Testis (tissue), 3 donors: ENCODE results near the gene ARID1B. TPM values are rescaled to one million over a fixed set of nuclear protein-coding genes. Genes with fewer than 3 reads are reported as not detected.

Experiments used
- DNase-seq: peaks from one replicate; pipeline ENCODE4 v3.0.0-alpha.2; 2019
- H3K27ac ChIP-seq, 2 donors: fragments of 200-600 bp; sonication (generic); one replicate each; pipeline ENCODE4 v1.5.1; 2019
- H3K27me3 ChIP-seq: fragments of 200-600 bp; sonication (generic); one replicate; pipeline ENCODE4 v1.5.1; 2019
- H3K36me3 ChIP-seq: fragments of 200-600 bp; sonication (generic); one replicate; pipeline ENCODE4 v1.5.1; 2017; ENCODE audit warnings: low read depth; ENCODE audit errors: missing control alignments
- H3K4me1 ChIP-seq: fragments of 200-600 bp; sonication (generic); one replicate; pipeline ENCODE4 v1.5.1; 2019
- H3K4me3 ChIP-seq, 2 donors: fragments of 200-600 bp; sonication (generic); one replicate each; pipeline ENCODE4 v1.5.1; 2017 to 2019
- H3K9me3 ChIP-seq: fragments of 200-600 bp; sonication (generic); one replicate; pipeline ENCODE4 v1.5.1; 2017
- POLR2A ChIP-seq: fragments of 450-650 bp; IDR thresholded peaks from one replicate; pipeline ENCODE4 v1.6.1; 2017; ENCODE audit warnings: antibody characterized with exemption, mild to moderate bottlenecking, moderate library complexity
- WGBS, 2 donors: methylation state at CpG; one replicate each; pipeline ENCODE4 v1.1.5; 2018; 5-methylcytosine and 5-hydroxymethylcytosine counted together
- intact Hi-C: fragments of 100-400 bp; cut with DNase I; formaldehyde crosslinking; loops from one replicate; pipeline ENCODE4 v1.15.1; 2023; ENCODE audit warnings: low total_unique reads
- polyA plus RNA-seq: library from polyadenylated mRNA; stranded (reverse); fragments of 350-450 nt; fragmentation: Illumina TruSeq; extraction: RNeasy Lipid Tissue Mini Kit (QIAGEN cat#74804); gene quantifications from one replicate; pipeline ENCODE4 v1.2.3, GENCODE V29; 2014; ENCODE audit warnings: low read depth, low replicate concordance; ENCODE audit not compliant: insufficient read depth
- total RNA-seq, 2 donors: library from RNA; depleted of rRNA; stranded (reverse); fragments of >200 nt; gene quantifications; one replicate each; pipeline ENCODE4 v1.2.3, GENCODE V29; 2016
- TF ChIP-seq, protein P1 (sequence below), 3 experiments: fragments of 450-650 bp in 2 of 3; fragments of 200-600 bp in 1 of 3; sonication (generic) in 1 of 3; IDR thresholded peaks; one replicate each; pipeline ENCODE4 v1.5.1; 2016 to 2019; ENCODE audit warnings: antibody characterized with exemption in 3 of 3, mild to moderate bottlenecking in 2 of 3, moderate library complexity in 1 of 3

ARID1B gene
- total and polyA plus RNA-seq, 3 donors from 2014 or later = 26.2 to 126 (median 103) TPM

DNA sequence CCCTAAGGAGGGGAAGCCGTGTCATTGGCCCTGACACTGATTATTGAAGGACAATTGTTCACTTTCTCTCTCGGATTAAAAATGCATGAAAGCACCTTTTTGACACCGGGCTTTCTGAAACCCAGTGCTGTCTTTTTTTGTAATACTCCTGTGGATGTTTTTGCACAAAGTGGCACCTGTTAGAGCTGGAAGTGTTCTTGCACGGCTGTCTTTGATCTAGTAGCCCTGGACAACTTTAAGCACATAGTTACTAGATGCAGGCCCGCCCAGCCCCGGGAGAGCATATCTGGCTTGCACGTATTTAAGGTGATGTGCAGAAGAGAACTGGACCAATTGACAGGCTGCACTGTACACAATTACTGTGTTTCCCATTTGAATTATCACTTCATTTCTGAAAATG, 72.6 kb downstream of the ARID1B start:
- 70 to 71% methylated on average over 7 of the region's 7 CpGs for WGBS, 2 donors
- intact Hi-C loops = no loop called here
- no peak for DNase-seq
- no peak overlapping the region for H3K27ac ChIP-seq
- no peaks in the 10 kb centered on the region for H3K36me3 ChIP-seq
- TF ChIP-seq, protein P1, sequence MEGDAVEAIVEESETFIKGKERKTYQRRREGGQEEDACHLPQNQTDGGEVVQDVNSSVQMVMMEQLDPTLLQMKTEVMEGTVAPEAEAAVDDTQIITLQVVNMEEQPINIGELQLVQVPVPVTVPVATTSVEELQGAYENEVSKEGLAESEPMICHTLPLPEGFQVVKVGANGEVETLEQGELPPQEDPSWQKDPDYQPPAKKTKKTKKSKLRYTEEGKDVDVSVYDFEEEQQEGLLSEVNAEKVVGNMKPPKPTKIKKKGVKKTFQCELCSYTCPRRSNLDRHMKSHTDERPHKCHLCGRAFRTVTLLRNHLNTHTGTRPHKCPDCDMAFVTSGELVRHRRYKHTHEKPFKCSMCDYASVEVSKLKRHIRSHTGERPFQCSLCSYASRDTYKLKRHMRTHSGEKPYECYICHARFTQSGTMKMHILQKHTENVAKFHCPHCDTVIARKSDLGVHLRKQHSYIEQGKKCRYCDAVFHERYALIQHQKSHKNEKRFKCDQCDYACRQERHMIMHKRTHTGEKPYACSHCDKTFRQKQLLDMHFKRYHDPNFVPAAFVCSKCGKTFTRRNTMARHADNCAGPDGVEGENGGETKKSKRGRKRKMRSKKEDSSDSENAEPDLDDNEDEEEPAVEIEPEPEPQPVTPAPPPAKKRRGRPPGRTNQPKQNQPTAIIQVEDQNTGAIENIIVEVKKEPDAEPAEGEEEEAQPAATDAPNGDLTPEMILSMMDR (IDR thresholded peaks at IDR 0.05) = no peak
- TF ChIP-seq POLR2A = no peak
- H3K27me3 ChIP-seq = no peaks in the 10 kb centered on the region
- no peak overlapping the region for H3K4me3 ChIP-seq
- peaks cover 17% of the 10 kb centered on the region for H3K4me1 ChIP-seq
- H3K9me3 ChIP-seq = no peaks in the 10 kb centered on the region

DNA sequence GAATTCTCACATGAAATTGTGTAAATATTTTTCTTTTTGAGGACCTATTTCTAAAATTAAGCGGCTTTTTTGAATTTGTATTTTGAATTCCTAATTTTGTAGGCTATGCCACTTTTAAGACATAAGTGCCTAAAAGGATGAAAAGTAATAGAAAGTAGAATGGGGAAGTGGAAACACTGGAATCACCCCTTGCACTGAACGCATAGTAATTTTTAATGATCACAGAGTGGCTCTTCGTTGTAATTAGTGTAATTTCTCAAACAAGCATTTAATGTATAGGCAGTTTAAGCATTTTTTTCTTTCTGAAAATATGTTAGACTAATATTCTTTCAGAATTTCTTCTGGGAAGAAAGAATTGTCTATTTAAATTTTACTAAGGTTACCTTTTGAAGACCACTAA, 73.2 kb downstream of the ARID1B start:
- no peaks in the 10 kb centered on the region for H3K36me3 ChIP-seq
- DNase-seq = no peak
- no peaks in the 10 kb centered on the region for H3K9me3 ChIP-seq
- H3K4me3 ChIP-seq = no peak overlapping the region
- H3K4me1 ChIP-seq = peaks cover 17% of the 10 kb centered on the region
- WGBS, 2 donors = 79% methylated on average over 3 of the region's 3 CpGs
- TF ChIP-seq POLR2A = no peak
- TF ChIP-seq, protein P1 (IDR thresholded peaks at IDR 0.05) = no peak
- no peaks in the 10 kb centered on the region for H3K27me3 ChIP-seq
- no peak overlapping the region for H3K27ac ChIP-seq
- intact Hi-C loops = no loop called here

DNA sequence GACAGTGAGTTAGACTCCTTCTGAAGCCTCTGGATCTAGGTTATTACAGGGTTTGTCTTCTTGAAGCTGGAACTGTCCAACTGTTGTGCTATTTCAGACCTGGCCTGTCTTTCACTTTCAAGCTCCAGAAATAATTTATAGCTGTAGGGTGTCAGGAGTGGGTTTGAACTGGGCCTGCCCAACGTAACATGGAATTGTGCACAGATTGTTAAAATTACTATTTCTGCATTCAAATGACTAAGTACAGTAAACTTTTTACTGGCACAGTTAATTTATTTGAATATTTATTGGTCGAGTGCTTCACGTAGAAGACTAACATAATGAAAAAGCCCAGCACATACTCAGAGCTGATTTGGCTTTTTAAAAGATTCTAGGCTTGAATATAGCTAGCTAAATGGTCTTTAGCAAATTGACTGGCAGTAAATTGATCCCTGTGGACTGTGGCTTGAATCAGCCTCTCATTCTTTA, 74.3 kb downstream of the ARID1B start:
- Histone ChIP-seq H3K27ac (no peak overlapping the region), H3K9me3 (no peaks in the 10 kb centered on the region), H3K36me3 (no peaks in the 10 kb centered on the region), H3K4me1 (peaks cover 17% of the 10 kb centered on the region), H3K27me3 (no peaks in the 10 kb centered on the region), H3K4me3 (no peak overlapping the region)
- no peak for TF ChIP-seq POLR2A
- TF ChIP-seq, protein P1 (IDR thresholded peaks at IDR 0.05) = no peak
- DNase-seq = no peak
- 61 to 68% methylated on average over 3 of the region's 3 CpGs for WGBS, 2 donors
- intact Hi-C loops = no loop called here

DNA sequence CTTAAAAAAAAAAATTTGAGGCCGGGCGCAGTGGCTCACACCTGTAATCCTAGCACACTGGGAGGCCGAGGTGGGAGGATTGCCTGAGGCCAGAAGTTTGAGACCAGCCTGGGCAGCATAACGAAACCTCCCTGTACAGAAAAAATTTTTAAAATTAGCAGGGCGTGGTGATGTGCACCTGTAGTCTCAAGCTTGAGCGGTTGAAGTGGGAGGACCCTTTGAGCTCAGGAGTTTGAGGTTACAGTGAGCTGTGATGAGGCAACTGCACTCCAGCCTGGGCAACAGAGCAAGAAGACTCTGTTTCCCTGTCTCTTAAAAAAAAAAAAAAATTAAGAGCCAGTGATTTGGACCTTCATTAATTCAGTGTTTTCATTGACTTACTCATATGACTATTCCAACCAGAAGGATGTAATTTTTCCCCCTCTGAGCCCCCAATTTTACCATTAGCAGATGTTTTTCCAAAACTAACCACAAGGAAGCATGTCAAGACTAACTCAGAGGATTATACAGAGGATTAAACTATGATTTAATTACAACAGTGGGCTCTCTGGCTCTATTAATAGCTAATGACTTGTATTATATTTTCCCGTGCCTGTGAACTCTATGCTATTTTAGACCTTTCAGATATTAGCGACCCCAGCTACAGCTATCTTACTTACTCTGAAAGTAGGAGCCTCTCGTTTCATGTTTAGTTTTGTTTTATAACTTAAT, 75.1 kb downstream of the ARID1B start:
- no peaks in the 10 kb centered on the region for H3K27me3 ChIP-seq
- no peak overlapping the region for H3K27ac ChIP-seq
- intact Hi-C loops = no loop called here
- no peak for TF ChIP-seq POLR2A
- TF ChIP-seq, protein P1 (IDR thresholded peaks at IDR 0.05) = no peak
- no peak overlapping the region for H3K4me3 ChIP-seq
- no peak for DNase-seq
- WGBS, 2 donors = 72% methylated on average over 9 of the region's 9 CpGs
- no peaks in the 10 kb centered on the region for H3K9me3 ChIP-seq
- H3K4me1 ChIP-seq = peaks cover 18% of the 10 kb centered on the region
- no peaks in the 10 kb centered on the region for H3K36me3 ChIP-seq

DNA sequence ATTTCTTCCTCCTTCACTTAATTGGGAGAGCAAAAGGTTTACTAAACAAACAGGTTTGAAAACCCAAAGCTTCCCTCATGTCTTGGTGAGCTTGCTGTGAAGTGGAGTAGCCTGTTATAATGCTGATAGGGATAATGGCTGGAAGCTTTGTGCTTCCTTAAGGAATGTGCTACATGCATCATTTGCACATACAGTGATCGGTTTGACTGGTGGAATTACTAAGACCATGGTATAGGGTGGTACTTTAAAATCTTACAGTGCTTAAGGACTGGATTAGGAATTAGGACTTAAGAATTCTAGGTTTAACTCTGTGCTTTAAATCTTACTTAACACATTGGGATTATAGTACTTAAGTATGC, 75.7 kb downstream of the ARID1B start:
- 83 to 88% methylated on average over 1 of the region's 1 CpG for WGBS, 2 donors
- Histone ChIP-seq H3K36me3 (no peaks in the 10 kb centered on the region), H3K27ac (no peak overlapping the region), H3K27me3 (no peaks in the 10 kb centered on the region), H3K9me3 (no peaks in the 10 kb centered on the region), H3K4me1 (peaks cover 17% of the 10 kb centered on the region), H3K4me3 (no peak overlapping the region)
- DNase-seq = no peak
- intact Hi-C loops = no loop called here
- TF ChIP-seq, protein P1 (IDR thresholded peaks at IDR 0.05) = no peak
- no peak for TF ChIP-seq POLR2A
